OCI-LY3 (cell line): ENCODE results near the gene RNGTT.
"Not testable (repeated sequence)": the region's sequence is repeated elsewhere in the genome, so short reads cannot be mapped to it uniquely, and the experiment has no call there.

ENCODE experiments used
- H2AFZ ChIP-seq: fragments of 200-600, 300-600 bp; shearing (Covaris generic); 2 replicates; pipeline ENCODE4 v1.6.0; 2014; ENCODE audit warnings: antibody characterized with exemption, low read depth, low read length
- H3K27ac ChIP-seq: fragments of 200-600, 300-600 bp; sonication (generic); 2 replicates; pipeline ENCODE4 v1.5.1; 2014; ENCODE audit warnings: mild to moderate bottlenecking, low read length, moderate library complexity, mixed read lengths
- H3K27me3 ChIP-seq: fragments of 200-600, 300-600 bp; sonication (generic); 2 replicates; pipeline ENCODE4 v1.6.1; 2014; ENCODE audit warnings: low read depth, low read length, mixed read lengths
- H3K36me3 ChIP-seq: fragments of 200-600, 300-600 bp; sonication (generic); replicated peaks from 2 replicates; pipeline ENCODE3; 2014; ENCODE audit warnings: low read depth, low read length, mixed read lengths
- H3K4me1 ChIP-seq: fragments of 300-600, 200-600 bp; sonication (generic); 2 replicates; pipeline ENCODE4 v1.6.1; 2014; ENCODE audit warnings: low read length, mixed read lengths
- H3K4me2 ChIP-seq: fragments of 200-600, 300-600 bp; sonication (generic); 2 replicates; pipeline ENCODE4 v1.6.1; 2014; ENCODE audit warnings: low read length, mixed read lengths
- H3K4me3 ChIP-seq: fragments of 300-600, 200-600 bp; sonication (generic); 2 replicates; pipeline ENCODE4 v1.5.1; 2014; ENCODE audit warnings: antibody characterized with exemption, mild to moderate bottlenecking, low read length, moderate library complexity
- H3K79me2 ChIP-seq: fragments of 300-600, 200-600 bp; shearing (Covaris generic); 2 replicates; pipeline ENCODE4 v1.6.1; 2014; ENCODE audit warnings: mild to moderate bottlenecking, low read length, mixed read lengths
- H3K9ac ChIP-seq: fragments of 300-600, 200-600 bp; shearing (Covaris generic); 2 replicates; pipeline ENCODE4 v1.6.0; 2014; ENCODE audit warnings: mild to moderate bottlenecking, low read length, moderate library complexity
- H3K9me3 ChIP-seq: fragments of 200-600, 300-600 bp; shearing (Covaris generic); 2 replicates; pipeline ENCODE4 v1.6.1; 2014; ENCODE audit warnings: low read length, mixed read lengths; ENCODE audit not compliant: insufficient read depth
- H4K20me1 ChIP-seq: fragments of 200-600, 300-600 bp; sonication (generic); 2 replicates; pipeline ENCODE4 v1.6.1; 2016; ENCODE audit warnings: low read length, mixed read lengths; ENCODE audit not compliant: insufficient read depth
- CTCF ChIP-seq: fragments of 200-600, 300-600 bp; sonication (generic); IDR thresholded peaks from 2 replicates; pipeline ENCODE4 v1.5.1; 2014; ENCODE audit warnings: antibody characterized with exemption, low read length, low read depth
- EZH2phosphoT487 ChIP-seq: fragments of 200-600 bp; shearing (Covaris generic); IDR thresholded peaks from 2 replicates; pipeline ENCODE4 v1.6.1; 2018; ENCODE audit warnings: antibody characterized with exemption, mixed run types, low read depth

RNGTT gene

GRCh38 chr6:88722686-88723085 lies 240.7 kb downstream of the RNGTT start:
- TF ChIP-seq EZH2phosphoT487 = no peak
- TF ChIP-seq CTCF = no peak
- no peaks in the 10 kb centered on the region for H3K9me3 ChIP-seq
- no peak overlapping the region for H2AFZ ChIP-seq
- H3K4me3 ChIP-seq = no peak overlapping the region
- H3K79me2 ChIP-seq = no peaks in the 10 kb centered on the region
- no peaks in the 10 kb centered on the region for H3K27me3 ChIP-seq
- H4K20me1 ChIP-seq = no peaks in the 10 kb centered on the region
- peaks cover 18% of the 10 kb centered on the region for H3K4me1 ChIP-seq
- H3K27ac ChIP-seq = no peak overlapping the region
- H3K9ac ChIP-seq = no peak overlapping the region
- no peak overlapping the region for H3K4me2 ChIP-seq
- no peaks in the 10 kb centered on the region for H3K36me3 ChIP-seq

- H3K4me1 ChIP-seq = peaks cover 19% of the 10 kb centered on the region
- H3K79me2 ChIP-seq, H3K36me3 ChIP-seq: not testable (repeated sequence)
Observed at GRCh38 chr6:88716399-88716798, 247.0 kb downstream of the RNGTT start.

GRCh38 chr6:88712243-88712936 lies 251.0 kb downstream of the RNGTT start:
- H3K4me3 ChIP-seq = no peak overlapping the region
- H3K27me3 ChIP-seq = no peaks in the 10 kb centered on the region
- H3K4me2 ChIP-seq = peak overlapping the region; percentile 36
- H3K79me2 ChIP-seq = no peaks in the 10 kb centered on the region
- H4K20me1 ChIP-seq = no peaks in the 10 kb centered on the region
- no peak overlapping the region for H2AFZ ChIP-seq
- no peak overlapping the region for H3K9ac ChIP-seq
- H3K27ac ChIP-seq = no peak overlapping the region
- H3K36me3 ChIP-seq = no peaks in the 10 kb centered on the region
- peaks cover 19% of the 10 kb centered on the region for H3K4me1 ChIP-seq
- no peak for TF ChIP-seq EZH2phosphoT487
- no peak for TF ChIP-seq CTCF
- H3K9me3 ChIP-seq = no peaks in the 10 kb centered on the region

More at GRCh38 chr6:88716399-88716798, 247.0 kb downstream of the RNGTT start:
- not testable (repeated sequence) for H4K20me1 ChIP-seq, H3K9ac ChIP-seq, H2AFZ ChIP-seq, H3K9me3 ChIP-seq, H3K4me2 ChIP-seq, H3K4me3 ChIP-seq, H3K27me3 ChIP-seq, H3K27ac ChIP-seq

- Histone ChIP-seq H3K4me1 (peaks cover 36% of the 10 kb centered on the region), H3K9me3 (no peaks in the 10 kb centered on the region), H3K36me3 (no peaks in the 10 kb centered on the region), H3K9ac (no peak overlapping the region), H3K4me3 (no peak overlapping the region), H3K79me2 (no peaks in the 10 kb centered on the region), H2AFZ (no peak overlapping the region), H4K20me1 (no peaks in the 10 kb centered on the region), H3K4me2 (no peak overlapping the region), H3K27ac (no peak overlapping the region), H3K27me3 (no peaks in the 10 kb centered on the region)
- TF ChIP-seq EZH2phosphoT487 (no peak), CTCF (no peak)
Observed at GRCh38 chr6:88709819-88710246, 253.6 kb downstream of the RNGTT start.
